K562 (cell line): ENCODE results near the gene TRAF3. TPM values are rescaled to one million over a fixed set of nuclear protein-coding genes. Genes with fewer than 3 reads are reported as not detected.

Experiments used
- ATAC-seq: fragments of 200-7000 bp; cut with Tn5 transposase; 3 replicates; pipeline ENCODE4 v1.9.1; 2020; ENCODE audit warnings: moderate library complexity
- BruUV-seq: library from RNA; stranded (reverse); fragments of 400-500 nt; replicated peaks from 2 replicates; lab custom pipeline; 2021; lab: Mats Ljungman, UMichigan
- CTCF ChIA-PET: fragments of 300-600 bp; formaldehyde crosslinking; extraction: SDS; loops from one replicate; lab custom pipeline; 2021; ENCODE audit warnings: low intra/inter-chr PET ratio; lab: Yijun Ruan, JAX
- POLR2A ChIA-PET: fragments of 300-600, 350-650 bp; sonication (Branson Sonifier 250); formaldehyde crosslinking; extraction: SDS; loops from one replicate; lab custom pipeline; 2021; ENCODE audit warnings: antibody characterized with exemption, inconsistent platforms; lab: Yijun Ruan, JAX
- DNase-seq, 4 experiments: peaks; one replicate each; pipeline versions ENCODE4 v3.0.0 to v3.0.0-alpha.2; 2011 to 2018; ENCODE audit warnings: low spot score in 3 of 4, mixed read lengths in 3 of 4; ENCODE audit errors: extremely low read depth in 1 of 4
- FAIRE-seq: peaks from 2 replicates; lab custom pipeline; 2011; peaks lifted over from hg19 to GRCh38; lab: Jason Lieb, UNC
- H2AFZ ChIP-seq: 2 replicates; pipeline ENCODE4 v1.6.0; 2011; ENCODE audit warnings: low read depth, low read length, control low read depth, inconsistent platforms
- H3K27ac ChIP-seq: fragments of 200-600 bp; 3 replicates; pipeline ENCODE4 v1.8.0; 2011; ENCODE audit warnings: low read depth, mild to moderate bottlenecking, control low read depth, inconsistent platforms, low read length, moderate library complexity, mixed read lengths; ENCODE audit errors: extremely low read depth
- H3K27me3 ChIP-seq, 2 experiments: fragments of 300-600 bp in 1 of 2; 2 replicates in 1 of 2; 3 replicates in 1 of 2; pipeline versions ENCODE4 v1.6.0 to v1.8.0; 2011; ENCODE audit warnings: inconsistent platforms in 2 of 2, low read length in 2 of 2, mild to moderate bottlenecking in 1 of 2, mixed read lengths in 1 of 2, moderate library complexity in 1 of 2; ENCODE audit not compliant: control insufficient read depth in 2 of 2, insufficient read depth in 2 of 2
- H3K36me3 ChIP-seq: fragments of 300-600 bp; 3 replicates; pipeline ENCODE4 v1.8.0; 2011; ENCODE audit warnings: mild to moderate bottlenecking, low read length, inconsistent platforms; ENCODE audit not compliant: control insufficient read depth, insufficient read depth
- H3K4me1 ChIP-seq, 2 experiments: fragments of 200-600 bp in 1 of 2; replicated peaks in 1 of 2; 2 replicates in 1 of 2; 3 replicates in 1 of 2; pipeline versions ENCODE4 v1.5.1 to v1.8.0; 2011; ENCODE audit warnings: inconsistent platforms in 2 of 2, low read length in 2 of 2, mild to moderate bottlenecking in 1 of 2, mixed read lengths in 1 of 2, moderate library complexity in 1 of 2; ENCODE audit not compliant: control insufficient read depth in 2 of 2, insufficient read depth in 2 of 2
- H3K4me2 ChIP-seq: 2 replicates; pipeline ENCODE4 v1.6.1; 2011; ENCODE audit warnings: low read length, control low read depth, inconsistent platforms, mixed read lengths; ENCODE audit not compliant: insufficient read depth
- H3K4me3 ChIP-seq: fragments of 200-600 bp; sonication (generic), shearing (Covaris generic); 2 replicates; pipeline ENCODE4 v1.5.1; 2016; ENCODE audit warnings: control low read depth, inconsistent platforms
- H3K79me2 ChIP-seq: fragments of 200-600 bp; 3 replicates; pipeline ENCODE4 v1.8.0; 2011; ENCODE audit warnings: low read length, inconsistent platforms; ENCODE audit not compliant: control insufficient read depth, insufficient read depth
- H3K9ac ChIP-seq, 2 experiments: 2 replicates each; pipeline versions ENCODE4 v1.6.0 to v1.6.1; 2011; ENCODE audit warnings: low read depth in 2 of 2, low read length in 2 of 2, control low read depth in 1 of 2, inconsistent platforms in 1 of 2, mild to moderate bottlenecking in 1 of 2, mixed read lengths in 1 of 2; ENCODE audit not compliant: insufficient read depth in 1 of 2
- H3K9me1 ChIP-seq: one replicate; pipeline ENCODE4 v1.6.0; 2011; ENCODE audit warnings: inconsistent platforms, mild to moderate bottlenecking, low read length, moderate library complexity; ENCODE audit not compliant: control insufficient read depth, insufficient read depth
- H3K9me3 ChIP-seq: replicated peaks from 2 replicates; pipeline ENCODE4 v1.5.1; 2011; ENCODE audit warnings: low read depth, low read length, inconsistent platforms; ENCODE audit not compliant: control insufficient read depth, insufficient read depth
- H4K20me1 ChIP-seq: replicated peaks from 2 replicates; pipeline ENCODE4 v1.6.1; 2011; ENCODE audit warnings: low read length, inconsistent platforms, mixed read lengths; ENCODE audit not compliant: control insufficient read depth, insufficient read depth
- CBFA2T3 ChIP-seq: fragments of 450-650 bp; IDR thresholded peaks from 2 replicates; pipeline ENCODE4 v1.6.1; 2017
- COPS2 ChIP-seq: fragments of 450-650 bp; conservative IDR thresholded peaks from 2 replicates; pipeline ENCODE4 v1.6.1; 2016; ENCODE audit warnings: mild to moderate bottlenecking, moderate library complexity
- HNRNPH1 ChIP-seq: fragments of 200-400 bp; formaldehyde crosslinking; optimal IDR thresholded peaks from 2 replicates; pipeline ENCODE3; 2017; ENCODE audit warnings: low read depth, mild to moderate bottlenecking, low read length, moderate library complexity
- SRSF1 ChIP-seq: fragments of 200-400 bp; formaldehyde crosslinking; IDR thresholded peaks from 2 replicates; pipeline ENCODE4 v1.6.1; 2017; ENCODE audit warnings: mild to moderate bottlenecking, low read depth, low read length, moderate library complexity
- ZBTB43 ChIP-seq: sonication (generic); formaldehyde crosslinking; IDR thresholded peaks from 2 replicates; pipeline ENCODE4 v1.8.0; 2023; ENCODE audit warnings: mild to moderate bottlenecking, missing genetic modification reagents
- ZNF77 ChIP-seq: fragments of 250-450 bp; sonication (Bioruptor Pico); IDR thresholded peaks from 2 replicates; pipeline ENCODE4 v1.5.0; 2020
- WGBS: fragments of 100-300 bp; shearing (Covaris generic); methylation state at CpG from one replicate; pipeline ENCODE4 v1.1.6; 2016; ENCODE audit warnings: low coverage, mixed read lengths; ENCODE audit not compliant: insufficient coverage; ENCODE audit errors: missing lambda C conversion rate; 5-methylcytosine and 5-hydroxymethylcytosine counted together
- in situ Hi-C: fragments of 300-500 bp; cut with MboI; formaldehyde crosslinking; loops from 4 replicates; pipeline ENCODE4 v1.15.0; 2018; ENCODE audit warnings: inconsistent platforms, mixed read lengths
- intact Hi-C: fragments of 100-400 bp; cut with micrococcal nuclease; formaldehyde crosslinking; loops from 2 replicates; pipeline ENCODE4 v1.14.2; 2022
- polyA plus RNA-seq, 8 experiments: library from polyadenylated mRNA; depleted of rRNA in 4 of 8; stranded (reverse) in 5 of 8; unstranded in 3 of 8; fragments of >200 nt; fragmentation: Nextera tagmentation in 2 of 8; fragmentation: Illumina TruSeq in 1 of 8; extraction: Ambion mirVana in 2 of 8; extraction: Trizol in 1 of 8; gene quantifications; 2 replicates each; pipeline versions ENCODE4 v1.2.1 to v1.2.3, GENCODE V29; 2011 to 2014; ENCODE audit warnings: inconsistent platforms in 1 of 8, missing spikeins in 1 of 8
- total RNA-seq, 7 experiments: library from RNA; depleted of rRNA in 6 of 7; stranded (reverse); fragments of >200 nt in 6 of 7; fragmentation: Illumina TruSeq in 2 of 7; extraction: Trizol in 2 of 7; gene quantifications; 2 replicates each; pipeline versions ENCODE4 v1.2.1 to v1.2.3, GENCODE V29; 2011 to 2021; ENCODE audit warnings: low replicate concordance in 1 of 7
- TF ChIP-seq, protein P1 (sequence below): fragments of 450-650 bp; formaldehyde crosslinking; IDR thresholded peaks from 2 replicates; pipeline ENCODE4 v1.4.0; 2022; ENCODE audit warnings: missing genetic modification characterization
- TF ChIP-seq, protein P2 (sequence below): fragments of 200-400 bp; formaldehyde crosslinking; IDR thresholded peaks from 2 replicates; pipeline ENCODE4 v1.6.1; 2017; ENCODE audit warnings: mild to moderate bottlenecking, low read depth, low read length, moderate library complexity
- TF ChIP-seq, protein P3 (sequence below), 2 experiments: fragments of 450-650 bp; conservative IDR thresholded peaks; 2 replicates each; pipeline ENCODE4 v1.6.1; 2017; ENCODE audit warnings: mild to moderate bottlenecking in 2 of 2, moderate library complexity in 2 of 2

Gene TRAF3
- total and polyA plus RNA-seq, 9 of the 15 experiments (the other 6 are each of a cell fraction or from before 2014, with no cell fraction given): 0.52 to 21.3 (median 9.9) TPM

DNA sequence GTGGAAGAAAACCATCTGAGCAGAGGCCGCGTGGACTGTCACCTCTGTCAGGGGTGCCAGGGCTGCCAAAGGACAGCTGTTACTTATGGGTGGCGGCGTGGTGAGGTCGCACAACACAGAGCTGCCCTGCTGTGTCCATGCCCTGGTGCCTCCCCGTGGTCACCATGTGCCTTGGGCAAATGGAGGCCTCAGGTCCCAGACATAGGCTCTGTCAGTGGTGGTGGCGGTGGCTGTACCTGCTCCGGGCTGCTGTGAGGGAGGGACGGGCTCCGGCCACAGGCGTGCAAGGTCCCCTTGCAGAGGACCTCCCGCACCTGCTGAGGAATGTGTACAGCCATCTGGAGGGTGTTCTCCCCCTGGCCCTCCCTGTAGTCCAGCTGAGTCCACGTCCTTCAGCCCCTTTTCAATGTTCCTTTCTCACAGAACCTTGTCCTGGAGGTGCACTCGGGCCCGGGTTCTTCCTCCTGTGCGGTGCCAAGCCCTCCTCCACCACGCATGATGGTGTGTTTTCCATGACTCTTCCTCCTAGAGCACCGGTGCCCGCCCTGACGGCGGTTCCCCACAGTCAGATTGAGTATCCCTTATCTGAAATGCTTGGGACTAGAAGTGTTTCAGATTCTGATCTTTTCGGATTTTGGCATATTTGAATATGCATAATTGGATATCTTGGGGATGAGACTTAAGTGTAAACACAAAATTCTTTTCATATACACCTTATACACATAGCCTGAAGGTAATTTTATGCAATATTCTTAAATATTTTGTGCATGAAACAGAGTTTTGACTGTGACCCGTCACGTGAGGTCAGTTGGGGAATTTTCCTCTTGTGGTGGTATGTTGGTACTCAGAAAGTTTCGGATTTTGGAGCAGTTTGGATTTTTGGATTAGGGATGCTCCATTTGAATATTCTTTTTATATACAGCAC is 49.8 kb downstream of the TRAF3 start:
- in situ Hi-C loops: no loop called here
- POLR2A ChIA-PET: no interaction called here

More for the DNA sequence above, 49.8 kb downstream of the TRAF3 start:
- no peak overlapping the region for H3K4me3 ChIP-seq
- FAIRE-seq: no peak
- no peaks in the 10 kb centered on the region for H3K9me1 ChIP-seq
- H2AFZ ChIP-seq: no peak overlapping the region
- no peak; the same call in 2 of the 3 replicates for ATAC-seq
- WGBS: 89% methylated on average over 18 of the region's 25 CpGs
- BruUV-seq: no TSS peak
- TF ChIP-seq, protein P1, sequence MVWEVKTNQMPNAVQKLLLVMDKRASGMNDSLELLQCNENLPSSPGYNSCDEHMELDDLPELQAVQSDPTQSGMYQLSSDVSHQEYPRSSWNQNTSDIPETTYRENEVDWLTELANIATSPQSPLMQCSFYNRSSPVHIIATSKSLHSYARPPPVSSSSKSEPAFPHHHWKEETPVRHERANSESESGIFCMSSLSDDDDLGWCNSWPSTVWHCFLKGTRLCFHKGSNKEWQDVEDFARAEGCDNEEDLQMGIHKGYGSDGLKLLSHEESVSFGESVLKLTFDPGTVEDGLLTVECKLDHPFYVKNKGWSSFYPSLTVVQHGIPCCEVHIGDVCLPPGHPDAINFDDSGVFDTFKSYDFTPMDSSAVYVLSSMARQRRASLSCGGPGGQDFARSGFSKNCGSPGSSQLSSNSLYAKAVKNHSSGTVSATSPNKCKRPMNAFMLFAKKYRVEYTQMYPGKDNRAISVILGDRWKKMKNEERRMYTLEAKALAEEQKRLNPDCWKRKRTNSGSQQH (CRISPR knock-in tag): no peak
- TF ChIP-seq, protein P2, sequence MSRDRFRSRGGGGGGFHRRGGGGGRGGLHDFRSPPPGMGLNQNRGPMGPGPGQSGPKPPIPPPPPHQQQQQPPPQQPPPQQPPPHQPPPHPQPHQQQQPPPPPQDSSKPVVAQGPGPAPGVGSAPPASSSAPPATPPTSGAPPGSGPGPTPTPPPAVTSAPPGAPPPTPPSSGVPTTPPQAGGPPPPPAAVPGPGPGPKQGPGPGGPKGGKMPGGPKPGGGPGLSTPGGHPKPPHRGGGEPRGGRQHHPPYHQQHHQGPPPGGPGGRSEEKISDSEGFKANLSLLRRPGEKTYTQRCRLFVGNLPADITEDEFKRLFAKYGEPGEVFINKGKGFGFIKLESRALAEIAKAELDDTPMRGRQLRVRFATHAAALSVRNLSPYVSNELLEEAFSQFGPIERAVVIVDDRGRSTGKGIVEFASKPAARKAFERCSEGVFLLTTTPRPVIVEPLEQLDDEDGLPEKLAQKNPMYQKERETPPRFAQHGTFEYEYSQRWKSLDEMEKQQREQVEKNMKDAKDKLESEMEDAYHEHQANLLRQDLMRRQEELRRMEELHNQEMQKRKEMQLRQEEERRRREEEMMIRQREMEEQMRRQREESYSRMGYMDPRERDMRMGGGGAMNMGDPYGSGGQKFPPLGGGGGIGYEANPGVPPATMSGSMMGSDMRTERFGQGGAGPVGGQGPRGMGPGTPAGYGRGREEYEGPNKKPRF: no peak
- no peak for TF ChIP-seq HNRNPH1
- no peak for TF ChIP-seq ZBTB43
- TF ChIP-seq, protein P3, sequence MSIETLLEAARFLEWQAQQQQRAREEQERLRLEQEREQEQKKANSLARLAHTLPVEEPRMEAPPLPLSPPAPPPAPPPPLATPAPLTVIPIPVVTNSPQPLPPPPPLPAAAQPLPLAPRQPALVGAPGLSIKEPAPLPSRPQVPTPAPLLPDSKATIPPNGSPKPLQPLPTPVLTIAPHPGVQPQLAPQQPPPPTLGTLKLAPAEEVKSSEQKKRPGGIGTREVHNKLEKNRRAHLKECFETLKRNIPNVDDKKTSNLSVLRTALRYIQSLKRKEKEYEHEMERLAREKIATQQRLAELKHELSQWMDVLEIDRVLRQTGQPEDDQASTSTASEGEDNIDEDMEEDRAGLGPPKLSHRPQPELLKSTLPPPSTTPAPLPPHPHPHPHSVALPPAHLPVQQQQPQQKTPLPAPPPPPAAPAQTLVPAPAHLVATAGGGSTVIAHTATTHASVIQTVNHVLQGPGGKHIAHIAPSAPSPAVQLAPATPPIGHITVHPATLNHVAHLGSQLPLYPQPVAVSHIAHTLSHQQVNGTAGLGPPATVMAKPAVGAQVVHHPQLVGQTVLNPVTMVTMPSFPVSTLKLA (conservative IDR thresholded peaks at IDR 0.05): no peak
- TF ChIP-seq COPS2: no peak
- TF ChIP-seq CBFA2T3: no peak
- no peak for TF ChIP-seq ZNF77
- TF ChIP-seq SRSF1: no peak
- no peaks in the 10 kb centered on the region for H4K20me1 ChIP-seq
- DNase-seq: no peak
- intact Hi-C loops: no loop called here
- CTCF ChIA-PET: no interaction called here
- no peaks in the 10 kb centered on the region for H3K9me3 ChIP-seq
- peaks cover 48% of the 10 kb centered on the region for H3K79me2 ChIP-seq
- no peak overlapping the region; a peak in 1 of 4 replicates for H3K9ac ChIP-seq
- H3K27me3 ChIP-seq: no peaks in the 10 kb centered on the region
- H3K27ac ChIP-seq: no peak overlapping the region
- peaks cover 11% of the 10 kb centered on the region; the same call in 2 of the 3 replicates for H3K36me3 ChIP-seq
- H3K4me2 ChIP-seq: no peak overlapping the region
- peaks cover 7 to 23% of the 10 kb centered on the region in 2 experiments; a peak in 3 of 5 replicates for H3K4me1 ChIP-seq
